ENCODE measurements around the gene SNX18.

- TF ChIP-seq CTCF (IDR thresholded peaks at IDR 0.05 in 2 of 3, conservative IDR thresholded peaks at IDR 0.05 in 1 of 3; ENCODE audit: borderline replicate concordance in 1 of 3, insufficient read depth in 1 of 3, low read depth in 2 of 3, low read length in 2 of 3): no peak
- no peak for TF ChIP-seq ZNF274 (IDR thresholded peaks at IDR 0.05; ENCODE audit: low read depth, low read length)
- TF ChIP-seq EZH2phosphoT487 (IDR thresholded peaks at IDR 0.05; ENCODE audit: borderline replicate concordance): no peak
- no peak for TF ChIP-seq ELF1 (IDR thresholded peaks at IDR 0.05; ENCODE audit: borderline replicate concordance, low read depth)
- no peak for TF ChIP-seq REST (IDR thresholded peaks at IDR 0.05; ENCODE audit: low read depth)
- TF ChIP-seq POLR2A (IDR thresholded peaks at IDR 0.05; ENCODE audit: borderline replicate concordance, extremely low read depth, insufficient read depth, insufficient read length): no peak
- TF ChIP-seq CEBPB (IDR thresholded peaks at IDR 0.05; ENCODE audit: low read depth): no peak
- TF ChIP-seq ZFX (IDR thresholded peaks at IDR 0.05): no peak
- no peak for TF ChIP-seq POLR2AphosphoS5 (IDR thresholded peaks at IDR 0.05; ENCODE audit: low read depth, low read length)
These were observed 60.5 kb downstream of the SNX18 start for GRCh38 chr5:54577937-54578653.
